ENCODE measurements around the gene GBX1.

GBX1 gene

GRCh38 chr7:151167197-151167961, at the start of gene GBX1:
Gene GBX1 (minus strand): TSS chr7:151167694. CDS start chr7:151167548, 146 bp downstream.
- intact Hi-C loops (cut with micrococcal nuclease): loop anchor here (10.0 kb wide), 1 partner anchor 137 kb away; no protein-coding TSS in a partner anchor
- H3K27ac Mint-ChIP-seq: no peak within 1 kb of the TSS
- peak within 1 kb of the TSS; percentile 62 for H3K4me3 Mint-ChIP-seq
- H3K9me3 Mint-ChIP-seq: no peaks in the 10 kb centered on the region
- H3K4me1 Mint-ChIP-seq (ENCODE audit: low read depth): peaks cover 11% of the 10 kb centered on the region
- H3K36me3 Mint-ChIP-seq (ENCODE audit: low read depth): no peaks in the 10 kb centered on the region
- H3K27me3 Mint-ChIP-seq: peaks cover 44% of the 10 kb centered on the region

DNA sequence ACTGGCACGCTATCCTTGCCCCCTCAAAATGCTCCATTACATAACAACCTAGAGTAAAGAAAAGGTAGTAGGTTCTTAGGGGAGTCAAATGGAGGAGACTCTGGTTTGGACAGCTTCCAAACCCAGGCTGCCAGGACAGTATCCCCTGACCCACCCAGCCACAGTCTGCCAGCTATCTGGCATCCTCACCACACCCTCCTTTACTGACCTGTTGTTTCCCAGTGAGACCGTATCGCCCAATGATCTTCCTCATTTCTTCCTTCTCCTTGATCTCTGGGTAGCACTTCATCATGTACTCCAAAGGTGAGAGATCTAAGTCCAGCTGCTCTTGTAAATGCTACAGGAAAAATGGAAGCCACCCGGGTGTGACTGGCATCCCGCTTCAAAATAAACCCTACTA, 47.9 kb upstream of the GBX1 start:
- H3K27ac Mint-ChIP-seq: no peak overlapping the region
- intact Hi-C loops (cut with micrococcal nuclease): no loop called here
- H3K4me1 Mint-ChIP-seq (ENCODE audit: low read depth): no peaks in the 10 kb centered on the region
- no peak overlapping the region for H3K4me3 Mint-ChIP-seq
- no peaks in the 10 kb centered on the region for H3K9me3 Mint-ChIP-seq
- H3K36me3 Mint-ChIP-seq (ENCODE audit: low read depth): peaks cover 90% of the 10 kb centered on the region
- no peaks in the 10 kb centered on the region for H3K27me3 Mint-ChIP-seq

DNA sequence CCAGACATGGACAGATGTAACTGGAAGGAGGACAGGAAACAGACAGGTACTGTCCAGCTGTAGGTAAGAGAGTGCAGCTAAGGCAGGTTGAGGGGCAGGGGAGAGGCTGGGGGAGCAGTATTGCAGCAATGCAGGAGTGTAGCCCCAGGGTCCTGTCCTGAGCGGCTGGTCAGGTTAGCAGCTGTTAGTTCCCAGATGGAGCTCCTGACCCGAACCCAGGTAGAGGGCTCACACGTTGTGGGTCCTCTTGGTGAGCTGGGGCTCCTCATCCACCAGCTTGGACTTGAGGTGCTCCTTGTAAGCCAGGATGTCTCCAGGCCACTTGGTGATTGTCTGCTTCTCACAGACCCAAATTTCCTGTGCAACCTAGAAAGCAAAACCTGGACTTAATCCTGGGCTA, 46.3 kb upstream of the GBX1 start:
- Mint-ChIP-seq H3K4me1 (ENCODE audit: low read depth) (no peaks in the 10 kb centered on the region), H3K36me3 (ENCODE audit: low read depth) (peaks cover 75% of the 10 kb centered on the region), H3K27ac (no peak overlapping the region), H3K4me3 (no peak overlapping the region), H3K27me3 (peaks cover 2% of the 10 kb centered on the region), H3K9me3 (no peaks in the 10 kb centered on the region)
- intact Hi-C loops (cut with micrococcal nuclease): no loop called here

GRCh38 chr7:151212626-151213025, 45.1 kb upstream of the GBX1 start:
- no peak overlapping the region for H3K27ac Mint-ChIP-seq
- H3K27me3 Mint-ChIP-seq: peaks cover 6% of the 10 kb centered on the region
- no peaks in the 10 kb centered on the region for H3K4me1 Mint-ChIP-seq (ENCODE audit: low read depth)
- no peak overlapping the region for H3K4me3 Mint-ChIP-seq
- no peaks in the 10 kb centered on the region for H3K9me3 Mint-ChIP-seq
- intact Hi-C loops (cut with micrococcal nuclease): no loop called here
- H3K36me3 Mint-ChIP-seq (ENCODE audit: low read depth): peaks cover 63% of the 10 kb centered on the region

DNA sequence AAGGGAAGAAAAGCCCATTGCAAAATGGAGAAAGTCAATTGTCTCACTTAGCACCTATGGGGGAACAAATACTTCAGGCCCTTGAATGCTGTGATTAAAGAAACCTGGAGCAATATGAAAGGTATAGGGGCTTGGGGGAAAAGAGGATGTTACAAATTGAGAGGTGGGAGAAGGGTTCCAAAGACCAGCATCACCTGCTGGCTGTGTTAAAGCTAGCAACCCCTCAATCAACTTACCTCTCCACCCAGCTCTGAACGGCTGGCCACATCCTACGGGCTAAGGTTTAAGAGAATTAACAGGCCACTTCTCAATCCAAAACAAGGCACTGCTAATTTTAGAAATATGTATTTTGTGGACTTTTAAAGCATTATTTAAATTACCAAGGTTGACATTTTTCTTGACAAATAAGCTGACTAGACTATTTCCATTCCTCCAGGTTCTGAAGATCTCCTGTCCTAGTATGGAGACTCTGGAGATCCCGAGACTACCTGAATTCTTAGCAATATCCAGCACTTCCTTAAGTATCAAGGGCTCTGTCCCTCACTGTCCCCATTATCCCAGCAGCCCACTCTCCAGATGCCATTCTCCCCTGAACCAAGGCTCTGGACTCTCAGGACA, 43.8 kb upstream of the GBX1 start:
- Mint-ChIP-seq H3K27me3 (peaks cover 19% of the 10 kb centered on the region), H3K9me3 (no peaks in the 10 kb centered on the region), H3K36me3 (ENCODE audit: low read depth) (peaks cover 51% of the 10 kb centered on the region), H3K4me1 (ENCODE audit: low read depth) (no peaks in the 10 kb centered on the region), H3K27ac (no peak overlapping the region), H3K4me3 (no peak overlapping the region)
- intact Hi-C loops (cut with micrococcal nuclease): no loop called here

DNA sequence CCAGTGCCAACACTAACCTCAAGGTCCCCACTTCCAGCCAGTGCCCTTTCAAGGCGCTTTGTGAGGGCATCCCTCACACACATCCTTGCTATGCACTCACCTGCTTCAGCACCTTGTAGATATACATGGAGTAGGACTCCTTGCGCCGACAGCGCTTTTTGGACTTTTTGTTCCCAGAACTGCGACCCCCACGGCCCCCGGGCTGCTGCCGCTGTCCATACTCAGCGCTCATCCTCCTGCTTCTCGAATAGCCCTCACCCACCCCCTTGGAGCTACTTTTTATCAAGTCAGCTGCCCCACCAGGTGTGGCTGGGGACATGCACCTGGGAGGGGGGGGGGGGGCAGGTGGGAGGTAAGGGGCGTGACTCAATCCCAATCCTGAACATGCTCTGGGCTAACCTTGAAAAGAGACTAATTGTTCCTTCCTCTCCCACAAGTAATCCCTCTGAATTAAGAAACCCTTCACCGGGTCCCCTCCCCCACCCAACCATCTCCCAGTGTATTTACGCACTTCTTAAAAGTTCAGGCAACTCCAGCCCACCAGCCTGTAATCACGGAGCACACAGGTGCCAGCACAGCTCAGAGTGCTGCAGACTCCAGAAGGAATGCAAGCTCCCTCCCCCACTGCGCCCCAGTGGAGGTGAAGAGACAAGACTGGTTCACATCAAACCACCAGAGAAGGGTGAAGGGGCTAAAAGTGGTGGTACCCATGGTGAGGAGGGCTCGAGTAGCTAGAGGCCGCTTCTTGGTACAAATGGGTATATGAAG, 42.8 kb upstream of the GBX1 start, which contains the start of gene H2BK1:
Gene H2BK1, minus strand, starts transcription at position 402 of the 768 bp plus-strand sequence. Its CDS starts 170 bp downstream, at position 232.
- H3K4me1 Mint-ChIP-seq (ENCODE audit: low read depth): no peaks in the 10 kb centered on the region
- H3K27ac Mint-ChIP-seq: no peak within 1 kb of the TSS
- H3K9me3 Mint-ChIP-seq: no peaks in the 10 kb centered on the region
- H3K27me3 Mint-ChIP-seq: peaks cover 28% of the 10 kb centered on the region
- H3K36me3 Mint-ChIP-seq (ENCODE audit: low read depth): peaks cover 42% of the 10 kb centered on the region
- intact Hi-C loops (cut with micrococcal nuclease): no loop called here
- no peak within 1 kb of the TSS for H3K4me3 Mint-ChIP-seq

DNA sequence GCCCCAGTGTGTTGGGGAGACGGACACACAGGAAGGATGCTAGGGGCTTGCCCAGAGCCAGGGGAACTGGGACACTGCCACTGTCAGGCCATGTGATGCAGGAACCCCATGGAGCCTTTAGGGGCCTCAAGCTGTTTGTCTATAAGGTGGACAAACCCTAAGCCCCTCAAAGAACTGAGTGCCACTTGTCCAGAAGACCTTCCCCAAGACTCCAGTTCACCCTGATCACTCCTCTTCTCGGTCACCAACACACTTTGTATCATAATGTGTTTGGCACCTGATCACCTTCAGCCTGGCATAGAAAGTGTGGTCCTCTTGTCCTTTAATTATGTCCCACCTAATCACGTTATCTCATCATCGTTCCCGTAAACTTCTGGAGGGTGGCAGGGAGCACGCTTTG, 42.1 kb upstream of the GBX1 start:
- no peak overlapping the region for H3K27ac Mint-ChIP-seq

GRCh38 chr7:151208253-151208862, 40.9 kb upstream of the GBX1 start:
- intact Hi-C loops (cut with micrococcal nuclease): no loop called here
- H3K36me3 Mint-ChIP-seq (ENCODE audit: low read depth): peaks cover 23% of the 10 kb centered on the region
- H3K9me3 Mint-ChIP-seq: no peaks in the 10 kb centered on the region
- no peaks in the 10 kb centered on the region for H3K4me1 Mint-ChIP-seq (ENCODE audit: low read depth)
- H3K4me3 Mint-ChIP-seq: no peak overlapping the region
- peaks cover 45% of the 10 kb centered on the region for H3K27me3 Mint-ChIP-seq
- no peak overlapping the region for H3K27ac Mint-ChIP-seq

More for the DNA sequence above, 42.1 kb upstream of the GBX1 start:
- no peaks in the 10 kb centered on the region for H3K9me3 Mint-ChIP-seq
- H3K4me3 Mint-ChIP-seq: no peak overlapping the region
- peaks cover 35% of the 10 kb centered on the region for H3K36me3 Mint-ChIP-seq (ENCODE audit: low read depth)
- intact Hi-C loops (cut with micrococcal nuclease): no loop called here
- peaks cover 34% of the 10 kb centered on the region for H3K27me3 Mint-ChIP-seq
- no peaks in the 10 kb centered on the region for H3K4me1 Mint-ChIP-seq (ENCODE audit: low read depth)

GRCh38 chr7:151207804-151208203, 40.3 kb upstream of the GBX1 start:
- peaks cover 49% of the 10 kb centered on the region for H3K27me3 Mint-ChIP-seq
- intact Hi-C loops (cut with micrococcal nuclease): no loop called here
- peaks cover 17% of the 10 kb centered on the region for H3K36me3 Mint-ChIP-seq (ENCODE audit: low read depth)
- H3K9me3 Mint-ChIP-seq: no peaks in the 10 kb centered on the region
- H3K27ac Mint-ChIP-seq: no peak overlapping the region
- no peak overlapping the region for H3K4me3 Mint-ChIP-seq
- H3K4me1 Mint-ChIP-seq (ENCODE audit: low read depth): no peaks in the 10 kb centered on the region

DNA sequence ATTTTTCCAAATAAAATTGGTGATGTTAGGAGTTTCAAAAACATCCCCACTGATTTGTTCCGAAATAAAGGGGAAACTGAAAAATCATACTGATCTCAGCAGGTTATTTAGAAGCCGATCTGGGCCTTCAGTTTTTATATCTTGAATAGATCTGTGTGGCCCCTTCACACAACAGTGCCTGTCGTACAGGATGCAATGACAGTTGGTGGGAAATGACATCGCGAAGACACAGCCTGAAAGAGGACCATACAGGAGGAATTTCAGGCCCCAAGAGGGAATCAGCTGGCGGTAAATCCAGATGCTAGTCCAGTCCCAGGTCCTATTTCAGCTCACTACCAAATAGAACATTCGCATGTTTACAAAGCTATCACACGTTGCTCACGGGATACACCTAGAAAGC, 39.8 kb upstream of the GBX1 start:
- Mint-ChIP-seq H3K27me3 (peaks cover 50% of the 10 kb centered on the region), H3K36me3 (ENCODE audit: low read depth) (peaks cover 12% of the 10 kb centered on the region), H3K9me3 (no peaks in the 10 kb centered on the region), H3K4me3 (no peak overlapping the region), H3K27ac (no peak overlapping the region), H3K4me1 (ENCODE audit: low read depth) (no peaks in the 10 kb centered on the region)
- intact Hi-C loops (cut with micrococcal nuclease): no loop called here

DNA sequence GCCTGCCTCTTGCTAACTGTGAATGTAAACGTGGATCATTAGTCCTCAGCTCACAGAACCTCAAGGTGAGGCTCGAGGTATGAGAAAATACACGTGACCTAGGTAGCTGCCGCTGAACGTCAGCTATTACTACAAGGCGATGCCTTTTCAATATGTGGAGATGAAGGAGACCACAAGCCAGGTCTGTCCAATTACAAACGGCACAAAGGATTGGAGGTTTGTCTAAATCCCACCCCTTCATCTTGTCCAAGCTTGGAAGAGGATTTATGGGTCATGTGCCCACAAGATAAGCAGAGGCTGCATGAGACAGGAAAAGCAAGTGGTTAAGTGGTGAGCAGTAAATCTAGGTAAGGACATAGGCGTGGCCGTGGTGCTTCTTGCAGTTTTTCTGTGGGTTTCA, 39.4 kb upstream of the GBX1 start:
- no peak overlapping the region for H3K4me3 Mint-ChIP-seq
- H3K9me3 Mint-ChIP-seq: no peaks in the 10 kb centered on the region
- peaks cover 8% of the 10 kb centered on the region for H3K36me3 Mint-ChIP-seq (ENCODE audit: low read depth)
- intact Hi-C loops (cut with micrococcal nuclease): no loop called here
- peaks cover 50% of the 10 kb centered on the region for H3K27me3 Mint-ChIP-seq
- H3K4me1 Mint-ChIP-seq (ENCODE audit: low read depth): no peaks in the 10 kb centered on the region
- H3K27ac Mint-ChIP-seq: no peak overlapping the region

GRCh38 chr7:151205730-151206129, 38.2 kb upstream of the GBX1 start:
- Mint-ChIP-seq H3K27ac (no peak overlapping the region), H3K27me3 (peaks cover 50% of the 10 kb centered on the region), H3K4me3 (no peak overlapping the region), H3K4me1 (ENCODE audit: low read depth) (no peaks in the 10 kb centered on the region), H3K9me3 (no peaks in the 10 kb centered on the region), H3K36me3 (ENCODE audit: low read depth) (peaks cover 4% of the 10 kb centered on the region)
- intact Hi-C loops (cut with micrococcal nuclease): no loop called here

- Mint-ChIP-seq H3K4me1 (ENCODE audit: low read depth) (no peaks in the 10 kb centered on the region), H3K27me3 (peaks cover 51% of the 10 kb centered on the region), H3K27ac (no peak overlapping the region), H3K36me3 (ENCODE audit: low read depth) (no peaks in the 10 kb centered on the region), H3K9me3 (no peaks in the 10 kb centered on the region), H3K4me3 (no peak overlapping the region)
- intact Hi-C loops (cut with micrococcal nuclease): no loop called here
Measured at GRCh38 chr7:151204383-151205032, 37.0 kb upstream of the GBX1 start.

Data from dendritic cell treated with granulocyte-macrophage colony-stimulating factor and Interleukin-4, amounts not matched to agents 40 ng/mL and 50 ng/mL, for 4 days (primary cell).